Testis (tissue), 3 donors: ENCODE data around the gene SNN. TPM values are rescaled to one million over a fixed set of nuclear protein-coding genes. Genes with fewer than 3 reads are reported as not detected.

ENCODE experiments used
- DNase-seq: peaks from one replicate; pipeline ENCODE4 v3.0.0-alpha.2; 2019
- H3K27ac ChIP-seq, 2 donors: fragments of 200-600 bp; sonication (generic); one replicate each; pipeline ENCODE4 v1.5.1; 2019
- H3K27me3 ChIP-seq: fragments of 200-600 bp; sonication (generic); one replicate; pipeline ENCODE4 v1.5.1; 2019
- H3K36me3 ChIP-seq: fragments of 200-600 bp; sonication (generic); one replicate; pipeline ENCODE4 v1.5.1; 2017; ENCODE audit warnings: low read depth; ENCODE audit errors: missing control alignments
- H3K4me1 ChIP-seq: fragments of 200-600 bp; sonication (generic); one replicate; pipeline ENCODE4 v1.5.1; 2019
- H3K4me3 ChIP-seq, 2 donors: fragments of 200-600 bp; sonication (generic); one replicate each; pipeline ENCODE4 v1.5.1; 2017 to 2019
- H3K9me3 ChIP-seq: fragments of 200-600 bp; sonication (generic); one replicate; pipeline ENCODE4 v1.5.1; 2017
- POLR2A ChIP-seq: fragments of 450-650 bp; IDR thresholded peaks from one replicate; pipeline ENCODE4 v1.6.1; 2017; ENCODE audit warnings: antibody characterized with exemption, mild to moderate bottlenecking, moderate library complexity
- WGBS, 2 donors: methylation state at CpG; one replicate each; pipeline ENCODE4 v1.1.5; 2018; 5-methylcytosine and 5-hydroxymethylcytosine counted together
- intact Hi-C: fragments of 100-400 bp; cut with DNase I; formaldehyde crosslinking; loops from one replicate; pipeline ENCODE4 v1.15.1; 2023; ENCODE audit warnings: low total_unique reads
- polyA plus RNA-seq: library from polyadenylated mRNA; stranded (reverse); fragments of 350-450 nt; fragmentation: Illumina TruSeq; extraction: RNeasy Lipid Tissue Mini Kit (QIAGEN cat#74804); gene quantifications from one replicate; pipeline ENCODE4 v1.2.3, GENCODE V29; 2014; ENCODE audit warnings: low read depth, low replicate concordance; ENCODE audit not compliant: insufficient read depth
- total RNA-seq, 2 donors: library from RNA; depleted of rRNA; stranded (reverse); fragments of >200 nt; gene quantifications; one replicate each; pipeline ENCODE4 v1.2.3, GENCODE V29; 2016
- TF ChIP-seq, protein P1 (sequence below), 3 experiments: fragments of 450-650 bp in 2 of 3; fragments of 200-600 bp in 1 of 3; sonication (generic) in 1 of 3; IDR thresholded peaks; one replicate each; pipeline ENCODE4 v1.5.1; 2016 to 2019; ENCODE audit warnings: antibody characterized with exemption in 3 of 3, mild to moderate bottlenecking in 2 of 3, moderate library complexity in 1 of 3

The SNN gene
- total and polyA plus RNA-seq, 3 donors from 2014 or later: 7.0 to 10.3 (median 10.1) TPM

DNA sequence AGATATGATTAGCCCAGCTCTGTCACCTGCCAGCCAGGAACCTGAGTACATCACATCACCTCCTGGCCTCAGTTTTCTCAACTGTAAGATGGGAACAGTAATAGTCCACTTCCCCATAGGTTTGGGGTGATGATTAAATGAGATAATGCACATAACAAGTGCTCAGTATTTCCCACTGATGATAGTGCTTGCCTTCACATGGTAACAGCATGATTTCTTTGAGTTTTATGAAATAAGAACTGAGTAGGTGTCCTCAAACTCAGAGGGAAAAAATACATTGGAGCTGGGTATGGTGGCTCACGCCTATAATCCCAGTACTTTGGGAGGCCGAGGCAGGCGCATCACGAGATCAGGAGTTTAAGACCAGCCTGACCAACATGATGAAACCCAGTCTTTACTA is 30.1 kb upstream of the SNN start:
- intact Hi-C loops: no loop called here
- Histone ChIP-seq H3K4me3 (no peak overlapping the region), H3K9me3 (no peaks in the 10 kb centered on the region), H3K27ac (no peak overlapping the region), H3K36me3 (no peaks in the 10 kb centered on the region), H3K4me1 (peaks cover 30% of the 10 kb centered on the region), H3K27me3 (no peaks in the 10 kb centered on the region)
- WGBS, 2 donors: 92 to 95% methylated on average over 4 of the region's 4 CpGs
- TF ChIP-seq, protein P1, sequence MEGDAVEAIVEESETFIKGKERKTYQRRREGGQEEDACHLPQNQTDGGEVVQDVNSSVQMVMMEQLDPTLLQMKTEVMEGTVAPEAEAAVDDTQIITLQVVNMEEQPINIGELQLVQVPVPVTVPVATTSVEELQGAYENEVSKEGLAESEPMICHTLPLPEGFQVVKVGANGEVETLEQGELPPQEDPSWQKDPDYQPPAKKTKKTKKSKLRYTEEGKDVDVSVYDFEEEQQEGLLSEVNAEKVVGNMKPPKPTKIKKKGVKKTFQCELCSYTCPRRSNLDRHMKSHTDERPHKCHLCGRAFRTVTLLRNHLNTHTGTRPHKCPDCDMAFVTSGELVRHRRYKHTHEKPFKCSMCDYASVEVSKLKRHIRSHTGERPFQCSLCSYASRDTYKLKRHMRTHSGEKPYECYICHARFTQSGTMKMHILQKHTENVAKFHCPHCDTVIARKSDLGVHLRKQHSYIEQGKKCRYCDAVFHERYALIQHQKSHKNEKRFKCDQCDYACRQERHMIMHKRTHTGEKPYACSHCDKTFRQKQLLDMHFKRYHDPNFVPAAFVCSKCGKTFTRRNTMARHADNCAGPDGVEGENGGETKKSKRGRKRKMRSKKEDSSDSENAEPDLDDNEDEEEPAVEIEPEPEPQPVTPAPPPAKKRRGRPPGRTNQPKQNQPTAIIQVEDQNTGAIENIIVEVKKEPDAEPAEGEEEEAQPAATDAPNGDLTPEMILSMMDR (IDR thresholded peaks at IDR 0.05): no peak
- no peak for TF ChIP-seq POLR2A
- no peak for DNase-seq

DNA sequence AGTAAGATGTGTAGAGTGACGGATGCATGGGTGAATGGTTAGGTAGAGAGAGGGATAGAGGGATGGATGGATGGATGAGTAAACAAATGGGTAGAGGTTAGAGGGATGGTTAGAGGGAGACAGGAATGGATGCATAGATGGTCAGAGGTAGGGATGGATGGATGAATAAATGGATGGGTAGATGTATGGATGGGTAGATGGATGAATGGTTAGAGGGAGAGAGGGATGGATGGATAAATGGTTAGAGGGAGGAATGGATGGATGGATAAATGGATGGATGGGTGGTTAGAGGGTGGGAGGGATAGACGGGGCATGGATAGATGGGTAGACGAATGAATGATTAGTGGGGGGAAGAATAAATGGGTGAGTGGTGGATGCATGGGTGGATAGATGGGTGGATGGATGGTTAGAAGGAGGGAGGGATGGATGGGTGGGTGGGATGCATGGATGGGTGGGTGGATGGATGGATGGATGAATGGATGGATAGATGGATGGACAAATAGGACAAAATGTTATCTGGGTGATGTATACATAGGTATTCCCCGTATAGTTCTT is 29.2 kb upstream of the SNN start:
- intact Hi-C loops: no loop called here
- 48% methylated on average over 4 of the region's 4 CpGs for WGBS, 2 donors
- DNase-seq: no peak
- H3K4me3 ChIP-seq: no peak overlapping the region
- H3K4me1 ChIP-seq: peaks cover 22% of the 10 kb centered on the region
- H3K27ac ChIP-seq: no peak overlapping the region
- TF ChIP-seq POLR2A: no peak
- TF ChIP-seq, protein P1 (IDR thresholded peaks at IDR 0.05): no peak
- H3K36me3 ChIP-seq: no peaks in the 10 kb centered on the region
- H3K9me3 ChIP-seq: no peaks in the 10 kb centered on the region
- no peaks in the 10 kb centered on the region for H3K27me3 ChIP-seq

DNA sequence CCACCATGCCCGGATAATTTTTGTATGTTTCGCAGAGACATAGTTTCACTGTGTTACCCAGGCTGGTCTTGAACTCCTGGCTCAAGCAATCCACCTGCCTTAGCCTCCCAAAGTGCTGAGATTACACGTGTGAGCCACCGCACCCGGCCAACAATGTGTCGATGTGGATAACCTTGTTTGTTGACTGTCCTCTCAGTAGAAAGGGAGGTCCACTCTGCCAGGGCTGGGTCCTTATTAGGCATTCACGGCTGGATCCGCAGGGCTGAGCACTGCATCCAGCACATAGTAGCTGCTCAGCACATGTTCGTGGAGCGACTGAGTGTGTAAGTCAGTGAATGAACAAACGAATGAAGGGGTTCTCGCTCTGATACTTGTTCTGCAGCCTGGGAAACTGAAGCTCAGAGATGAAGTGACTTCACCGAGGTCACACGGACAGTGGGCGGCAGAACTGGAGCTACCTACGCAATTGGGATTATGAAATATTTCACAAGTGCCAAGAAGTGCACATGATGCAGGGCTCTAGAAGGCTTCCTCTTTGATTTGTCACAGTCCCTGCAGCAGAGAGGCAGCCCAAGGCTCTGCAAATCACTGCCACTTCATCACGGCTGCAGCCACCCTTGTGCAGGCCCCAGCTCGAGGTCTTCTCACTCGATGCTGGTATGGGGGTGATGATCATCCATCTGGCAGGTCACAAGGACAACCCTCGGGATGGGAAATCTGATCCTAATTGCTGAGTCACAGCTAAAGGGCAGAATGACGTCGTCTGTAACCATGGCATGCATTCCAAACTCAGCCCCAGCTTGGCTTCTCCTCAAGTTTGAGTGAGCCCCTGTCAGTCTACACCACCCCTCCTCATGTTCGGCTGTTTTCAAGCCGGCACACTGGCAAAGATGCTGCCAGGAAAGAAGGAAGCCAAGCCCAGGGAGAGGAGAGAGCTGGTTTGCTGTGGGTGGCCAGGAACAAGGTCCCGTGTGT is 28.0 kb upstream of the SNN start:
- 53 to 56% methylated on average over 23 to 25 of the region's 25 CpGs for WGBS, 2 donors
- H3K4me1 ChIP-seq: peaks cover 19% of the 10 kb centered on the region
- no peak for TF ChIP-seq POLR2A
- TF ChIP-seq, protein P1 (IDR thresholded peaks at IDR 0.05): no peak
- intact Hi-C loops: loop anchor here (5.0 kb wide), 1 partner anchor 238 kb away; no protein-coding TSS in a partner anchor
- no peaks in the 10 kb centered on the region for H3K27me3 ChIP-seq
- peak; percentile 82 for DNase-seq
- H3K36me3 ChIP-seq: no peaks in the 10 kb centered on the region
- peak overlapping the region; percentile 59 to 92 for H3K27ac ChIP-seq
- H3K9me3 ChIP-seq: no peaks in the 10 kb centered on the region
- no peak overlapping the region for H3K4me3 ChIP-seq

DNA sequence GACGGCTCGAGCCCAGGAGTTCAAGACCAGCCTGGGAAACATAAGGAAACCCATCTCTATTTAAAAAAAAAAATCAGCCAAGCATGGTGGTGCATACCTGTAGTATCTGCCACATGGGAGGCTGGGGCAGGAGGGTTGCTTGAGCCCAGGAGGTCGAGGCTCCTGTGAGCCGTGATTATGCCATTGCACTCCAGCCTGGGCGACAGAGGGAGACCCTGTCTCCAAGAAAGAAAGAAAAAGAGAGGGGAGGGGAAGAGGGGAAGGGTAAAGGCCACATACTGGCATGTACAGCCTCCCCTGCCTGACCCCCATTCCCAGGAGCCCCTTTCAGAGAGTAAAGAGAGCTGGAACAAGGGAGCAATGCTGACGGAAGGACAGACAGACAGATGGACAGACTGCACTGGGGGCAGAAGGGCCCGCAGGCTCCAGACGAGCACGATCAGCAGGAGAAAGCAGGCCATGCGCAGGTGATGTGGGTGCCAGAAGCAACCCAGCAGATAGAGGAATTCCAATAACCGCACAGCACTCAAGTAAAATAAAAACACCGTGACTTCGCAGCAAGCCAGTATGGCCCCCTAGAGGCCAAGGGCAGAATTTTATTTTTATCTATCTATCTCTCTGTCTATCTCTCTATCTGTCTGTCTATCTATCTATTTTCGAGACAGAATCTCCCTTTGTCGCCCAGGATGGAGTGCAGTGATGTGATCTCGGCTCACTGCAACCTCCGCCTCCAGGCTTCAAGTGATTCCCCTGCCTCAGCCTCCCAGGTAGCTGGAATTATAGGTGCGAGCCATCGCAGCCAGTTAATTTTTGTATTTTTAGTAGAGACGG is 27.1 kb upstream of the SNN start:
- Histone ChIP-seq H3K4me1 (peaks cover 19% of the 10 kb centered on the region), H3K36me3 (no peaks in the 10 kb centered on the region), H3K27me3 (no peaks in the 10 kb centered on the region), H3K4me3 (no peak overlapping the region), H3K27ac (peak overlapping the region; percentile 51 to 92), H3K9me3 (no peaks in the 10 kb centered on the region)
- DNase-seq: peak; percentile 35
- WGBS, 2 donors: 37 to 48% methylated on average over 20 of the region's 20 CpGs
- intact Hi-C loops: loop anchor here (5.0 kb wide), 1 partner anchor 239 kb away; no protein-coding TSS in a partner anchor
- TF ChIP-seq, protein P1 (IDR thresholded peaks at IDR 0.05): peak; percentile 70 to 90 (median 86)
- no peak for TF ChIP-seq POLR2A
